Upper lobe of right lung (tissue), 1 donor: Measurements from ENCODE around the gene EXD1. TPM values are rescaled to one million over a fixed set of nuclear protein-coding genes. Genes with fewer than 3 reads are reported as not detected.
A peak's percentile ranks its signal among the peaks of the same experiment; 100 is the strongest.
"Not testable (repeated sequence)": the region's sequence is repeated elsewhere in the genome, so short reads cannot be mapped to it uniquely, and the experiment has no call there.

ENCODE experiments used
- ATAC-seq: fragments of 200-7000 bp; cut with Tn5 transposase; one replicate; pipeline ENCODE4 v1.9.1; 2020; ENCODE audit warnings: mild to moderate bottlenecking, moderate library complexity
- DNase-seq: peaks from one replicate; pipeline ENCODE4 v3.0.0-alpha.2; 2020
- H3K27ac ChIP-seq: fragments of 200-600 bp; one replicate; pipeline ENCODE4 v1.8.0; 2022
- H3K27me3 ChIP-seq: fragments of 200-600 bp; one replicate; pipeline ENCODE4 v1.8.0; 2022; ENCODE audit warnings: mild to moderate bottlenecking
- H3K36me3 ChIP-seq: fragments of 200-600 bp; one replicate; pipeline ENCODE4 v1.8.0; 2022
- H3K4me1 ChIP-seq: fragments of 200-600 bp; one replicate; pipeline ENCODE4 v1.8.0; 2022
- H3K4me3 ChIP-seq: fragments of 200-600 bp; one replicate; pipeline ENCODE4 v1.8.0; 2022; ENCODE audit warnings: mild to moderate bottlenecking
- H3K9me3 ChIP-seq: fragments of 200-600 bp; one replicate; pipeline ENCODE4 v1.8.0; 2022
- intact Hi-C: fragments of 100-400 bp; cut with DNase I; formaldehyde crosslinking; loops from one replicate; pipeline ENCODE4 v1.11.0; 2022
- total RNA-seq: library from RNA; stranded (reverse); fragmentation: NEBNext Ultra II Directional; extraction: Animal tissue kit (Norgen Biotek cat#: 25700); gene quantifications from one replicate; pipeline ENCODE4 v1.2.1, GENCODE V29; 2021
- TF ChIP-seq, protein P1 (sequence below): fragments of 200-600 bp; IDR thresholded peaks from one replicate; pipeline ENCODE4 v1.8.0; 2022; ENCODE audit warnings: antibody characterized with exemption
- donor health status: DM: no; HTN: yes; CAD: no; lungs with severe emphysema.

The EXD1 gene
- total RNA-seq, 1 donor from 2014 or later: not detected

GRCh38 chr15:41263891-41264351 is 33.4 kb upstream of the EXD1 start:
- no peaks in the 10 kb centered on the region for H3K27me3 ChIP-seq
- H3K4me3 ChIP-seq: no peak overlapping the region
- H3K9me3 ChIP-seq: no peaks in the 10 kb centered on the region
- peaks cover 25% of the 10 kb centered on the region for H3K4me1 ChIP-seq
- H3K27ac ChIP-seq: no peak overlapping the region
- peaks cover 46% of the 10 kb centered on the region for H3K36me3 ChIP-seq
- peak; percentile 73 for ATAC-seq
- TF ChIP-seq, protein P1, sequence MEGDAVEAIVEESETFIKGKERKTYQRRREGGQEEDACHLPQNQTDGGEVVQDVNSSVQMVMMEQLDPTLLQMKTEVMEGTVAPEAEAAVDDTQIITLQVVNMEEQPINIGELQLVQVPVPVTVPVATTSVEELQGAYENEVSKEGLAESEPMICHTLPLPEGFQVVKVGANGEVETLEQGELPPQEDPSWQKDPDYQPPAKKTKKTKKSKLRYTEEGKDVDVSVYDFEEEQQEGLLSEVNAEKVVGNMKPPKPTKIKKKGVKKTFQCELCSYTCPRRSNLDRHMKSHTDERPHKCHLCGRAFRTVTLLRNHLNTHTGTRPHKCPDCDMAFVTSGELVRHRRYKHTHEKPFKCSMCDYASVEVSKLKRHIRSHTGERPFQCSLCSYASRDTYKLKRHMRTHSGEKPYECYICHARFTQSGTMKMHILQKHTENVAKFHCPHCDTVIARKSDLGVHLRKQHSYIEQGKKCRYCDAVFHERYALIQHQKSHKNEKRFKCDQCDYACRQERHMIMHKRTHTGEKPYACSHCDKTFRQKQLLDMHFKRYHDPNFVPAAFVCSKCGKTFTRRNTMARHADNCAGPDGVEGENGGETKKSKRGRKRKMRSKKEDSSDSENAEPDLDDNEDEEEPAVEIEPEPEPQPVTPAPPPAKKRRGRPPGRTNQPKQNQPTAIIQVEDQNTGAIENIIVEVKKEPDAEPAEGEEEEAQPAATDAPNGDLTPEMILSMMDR: no peak
- intact Hi-C loops: no loop called here
- DNase-seq: no peak

GRCh38 chr15:41262571-41262970 is 32.0 kb upstream of the EXD1 start:
- no peak for ATAC-seq
- H3K36me3 ChIP-seq: peaks cover 55% of the 10 kb centered on the region

DNA sequence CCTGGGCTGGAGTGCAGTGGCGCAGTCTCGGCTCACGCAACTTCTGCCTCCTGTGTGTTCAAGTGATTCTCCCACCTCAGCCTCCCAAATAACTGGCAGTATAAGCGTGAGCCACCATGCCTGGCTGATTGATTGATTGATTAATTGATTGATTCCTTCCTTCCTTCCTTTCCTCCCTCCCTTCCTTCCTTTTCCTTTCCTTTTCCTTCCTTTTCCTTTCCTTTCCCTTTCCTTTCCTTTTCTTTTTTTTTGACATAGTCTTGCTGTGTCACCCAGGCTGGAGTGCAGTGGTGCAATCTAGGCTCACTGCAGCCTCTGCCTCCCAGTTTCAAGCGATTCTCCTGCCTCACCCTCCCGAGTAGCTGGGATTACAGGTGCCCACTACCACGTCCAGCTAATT is 30.4 kb upstream of the EXD1 start:
- DNase-seq, H3K4me3 ChIP-seq, intact Hi-C loops, H3K27me3 ChIP-seq, ATAC-seq, H3K27ac ChIP-seq, H3K9me3 ChIP-seq: not testable (repeated sequence)
- H3K36me3 ChIP-seq: peaks cover 55% of the 10 kb centered on the region
- peaks cover 44% of the 10 kb centered on the region for H3K4me1 ChIP-seq

More at GRCh38 chr15:41262571-41262970, 32.0 kb upstream of the EXD1 start:
- Histone ChIP-seq H3K27ac (no peak overlapping the region), H3K27me3 (no peaks in the 10 kb centered on the region), H3K4me3 (no peak overlapping the region), H3K9me3 (no peaks in the 10 kb centered on the region), H3K4me1 (peaks cover 36% of the 10 kb centered on the region)
- no peak for DNase-seq
- TF ChIP-seq, protein P1: no peak
- intact Hi-C loops: no loop called here

DNA sequence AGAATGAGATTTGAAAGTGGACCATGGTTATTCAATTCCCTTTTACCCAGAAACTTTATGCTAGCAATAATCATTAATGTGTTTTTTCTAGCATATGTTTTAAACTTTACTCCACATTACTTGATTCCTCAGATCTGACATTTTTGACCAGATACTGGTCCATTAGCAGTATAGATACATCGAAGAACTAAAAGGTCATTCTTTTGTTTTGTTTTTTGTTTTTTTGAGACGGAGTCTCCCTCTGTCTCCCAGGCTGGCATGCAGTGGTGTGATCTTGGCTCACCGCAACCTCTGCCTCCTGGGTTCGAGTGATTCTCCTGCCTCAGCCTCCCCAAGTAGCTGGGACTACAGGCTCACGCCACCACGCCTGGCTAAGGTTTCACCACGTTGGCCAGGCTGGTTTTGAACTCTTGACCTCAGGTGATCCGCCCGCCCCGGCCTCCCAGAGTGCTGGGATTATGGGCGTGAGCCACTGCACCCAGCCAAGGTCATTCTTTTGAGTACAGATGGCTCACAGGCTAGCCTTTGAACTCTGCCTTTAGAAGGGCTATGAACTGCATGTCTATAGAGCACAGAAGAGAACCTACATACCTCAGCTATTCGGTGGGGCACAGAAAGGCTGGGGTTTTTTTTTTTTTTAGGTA is 29.1 kb upstream of the EXD1 start:
- Histone ChIP-seq H3K9me3 (no peaks in the 10 kb centered on the region), H3K4me3 (no peak overlapping the region), H3K27me3 (no peaks in the 10 kb centered on the region), H3K27ac (peak overlapping the region; percentile 55), H3K36me3 (peaks cover 43% of the 10 kb centered on the region), H3K4me1 (peaks cover 49% of the 10 kb centered on the region)
- DNase-seq (no peak), ATAC-seq (no peak)
- intact Hi-C loops: no loop called here
- TF ChIP-seq, protein P1: no peak

DNA sequence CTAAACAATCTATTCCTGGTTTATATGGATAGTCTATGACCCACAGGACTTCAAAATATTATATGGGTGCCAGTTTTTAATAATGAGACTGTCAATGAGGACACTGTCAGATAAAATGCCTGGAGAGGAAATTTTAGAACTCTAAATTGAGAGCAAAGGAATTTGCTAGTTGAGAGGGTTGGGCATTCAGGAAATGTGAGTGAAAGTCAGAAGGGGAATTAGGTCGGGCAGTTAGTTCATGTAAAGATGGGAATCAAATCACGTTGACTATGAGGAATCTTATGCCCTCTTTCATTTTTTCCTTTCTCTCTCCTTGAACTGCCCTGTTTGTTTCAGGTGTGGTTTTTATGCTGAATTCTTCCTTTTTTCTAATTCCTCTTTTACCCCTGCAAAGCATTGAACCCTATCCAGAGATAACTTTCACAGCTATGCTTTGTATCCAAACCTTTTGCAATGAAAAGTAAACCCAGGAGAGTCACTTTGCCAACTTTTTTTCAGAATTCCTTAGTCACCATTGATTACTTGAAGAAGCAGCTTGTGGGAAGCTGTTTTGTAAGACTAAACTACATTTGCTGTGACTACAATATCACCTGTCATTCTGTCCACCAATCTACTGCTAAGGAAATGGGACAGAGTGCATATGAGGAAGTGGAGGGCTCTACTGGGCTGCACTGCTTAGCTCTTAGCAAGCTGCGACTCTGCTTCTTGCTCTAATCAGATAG is 28.4 kb upstream of the EXD1 start:
- DNase-seq (no peak), ATAC-seq (peak; percentile 89)
- peaks cover 36% of the 10 kb centered on the region for H3K36me3 ChIP-seq
- peak overlapping the region; percentile 55 for H3K27ac ChIP-seq
- no peaks in the 10 kb centered on the region for H3K27me3 ChIP-seq
- H3K4me1 ChIP-seq: peaks cover 45% of the 10 kb centered on the region
- TF ChIP-seq, protein P1: no peak
- H3K9me3 ChIP-seq: no peaks in the 10 kb centered on the region
- no peak overlapping the region for H3K4me3 ChIP-seq
- intact Hi-C loops: no loop called here

DNA sequence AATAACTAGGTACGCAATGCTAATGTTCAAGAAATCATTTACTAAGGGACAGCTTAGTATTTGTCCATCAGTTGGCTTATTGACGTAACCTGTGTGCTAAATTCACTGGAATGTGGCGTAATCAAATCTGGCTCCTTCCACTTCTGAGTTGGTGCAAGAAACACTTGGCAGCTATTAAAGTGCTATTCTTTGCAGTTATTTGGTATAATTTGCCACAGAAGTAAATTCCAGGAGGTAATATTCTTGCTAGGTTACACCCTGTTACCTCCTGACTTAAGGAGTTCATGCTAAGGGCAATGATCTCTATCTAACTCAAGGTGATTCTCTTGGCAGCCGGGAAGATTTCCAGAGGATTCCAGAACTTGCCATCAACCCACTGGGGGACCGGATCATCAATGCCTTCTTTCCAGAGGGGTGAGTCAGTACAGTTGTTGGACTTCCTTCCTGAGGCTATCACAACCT is 26.1 kb upstream of the EXD1 start:
- DNase-seq: no peak
- no peak overlapping the region for H3K4me3 ChIP-seq

More for the DNA sequence above, 26.1 kb upstream of the EXD1 start:
- Histone ChIP-seq H3K27me3 (no peaks in the 10 kb centered on the region), H3K27ac (peak overlapping the region; percentile 68), H3K9me3 (no peaks in the 10 kb centered on the region), H3K36me3 (peaks cover 27% of the 10 kb centered on the region), H3K4me1 (peaks cover 35% of the 10 kb centered on the region)
- intact Hi-C loops: no loop called here
- TF ChIP-seq, protein P1: no peak
- peak; percentile 75 for ATAC-seq
